GM12878 (cell line): ENCODE results near the gene AMELX. TPM values are rescaled to one million over a fixed set of nuclear protein-coding genes. Genes with fewer than 3 reads are reported as not detected.

Experiments
- ATAC-seq: fragments of 200-7000 bp; cut with Tn5 transposase; 3 replicates; pipeline ENCODE4 v1.9.1; 2020; ENCODE audit warnings: mild to moderate bottlenecking, moderate library complexity
- BruUV-seq: library from RNA; stranded (reverse); fragments of 400-500 nt; replicated peaks from 2 replicates; lab custom pipeline; 2021; lab: Mats Ljungman, UMichigan
- CTCF ChIA-PET: fragments of 300-600 bp; sonication (Branson Sonifier 250); formaldehyde crosslinking; extraction: SDS; loops from one replicate; lab custom pipeline; 2021; ENCODE audit warnings: inconsistent platforms; lab: Yijun Ruan, JAX
- POLR2A ChIA-PET: fragments of 350-600 bp; formaldehyde crosslinking; extraction: SDS; loops from one replicate; lab custom pipeline; 2021; ENCODE audit warnings: inconsistent platforms; lab: Charles Lee
- RAD21 ChIA-PET: fragments of 300-600 bp; sonication (Branson Sonifier 250); formaldehyde crosslinking; loops from one replicate; lab custom pipeline; 2023; ENCODE audit warnings: antibody characterized with exemption; ENCODE audit not compliant: unreplicated experiment; lab: Charles Lee
- SMC1A ChIA-PET: fragments of 300-600 bp; sonication (Branson Sonifier 250); formaldehyde crosslinking; loops from one replicate; lab custom pipeline; 2023; ENCODE audit not compliant: unreplicated experiment, uncharacterized antibody; lab: Charles Lee
- DNase-seq: peaks from one replicate; pipeline ENCODE4 v3.0.0-alpha.2; 2011; ENCODE audit warnings: low read depth, low spot score
- FAIRE-seq: peaks from 3 replicates; lab custom pipeline; 2011; peaks lifted over from hg19 to GRCh38; lab: Jason Lieb, UNC
- H2AFZ ChIP-seq: 2 replicates; pipeline ENCODE4 v1.6.0; 2011; ENCODE audit warnings: low read depth, low read length, control low read depth; ENCODE audit not compliant: control insufficient read depth
- H3K27ac ChIP-seq: 2 replicates; pipeline ENCODE4 v1.5.1; 2011; ENCODE audit warnings: control low read depth; ENCODE audit not compliant: control insufficient read depth, insufficient read depth
- H3K27me3 ChIP-seq, 2 experiments: replicated peaks in 1 of 2; 2 replicates each; pipeline versions ENCODE4 v1.6.0 to v1.6.1; 2011; ENCODE audit warnings: low read length in 1 of 2; ENCODE audit not compliant: control insufficient read depth in 2 of 2, insufficient read depth in 2 of 2
- H3K36me3 ChIP-seq, 2 experiments: 2 replicates each; pipeline ENCODE4 v1.5.1; 2011; ENCODE audit warnings: low read length in 1 of 2; ENCODE audit not compliant: control insufficient read depth in 2 of 2, insufficient read depth in 2 of 2
- H3K4me1 ChIP-seq: 2 replicates; pipeline ENCODE4 v1.6.1; 2011; ENCODE audit warnings: mild to moderate bottlenecking, low read length, moderate library complexity, mixed read lengths; ENCODE audit not compliant: control insufficient read depth, insufficient read depth
- H3K4me2 ChIP-seq: 2 replicates; pipeline ENCODE4 v1.6.0; 2011; ENCODE audit warnings: control low read depth; ENCODE audit not compliant: control insufficient read depth, insufficient read depth
- H3K4me3 ChIP-seq: fragments of 200-600 bp; sonication (generic); 2 replicates; pipeline ENCODE4 v1.5.1; 2016
- H3K79me2 ChIP-seq: 2 replicates; pipeline ENCODE4 v1.6.0; 2011; ENCODE audit warnings: low read length; ENCODE audit not compliant: control insufficient read depth, insufficient read depth
- H3K9ac ChIP-seq: 2 replicates; pipeline ENCODE4 v1.8.0; 2011; ENCODE audit warnings: low read length, control low read depth, mixed read lengths; ENCODE audit not compliant: control insufficient read depth, insufficient read depth
- H3K9me3 ChIP-seq: replicated peaks from 3 replicates; pipeline ENCODE4 v1.5.1; 2011; ENCODE audit warnings: mild to moderate bottlenecking, low read length; ENCODE audit not compliant: control insufficient read depth, insufficient read depth
- H4K20me1 ChIP-seq: 2 replicates; pipeline ENCODE4 v1.6.0; 2011; ENCODE audit not compliant: control insufficient read depth, insufficient read depth
- ATF7 ChIP-seq: fragments of 450-650 bp; IDR thresholded peaks from 2 replicates; pipeline ENCODE4 v1.6.1; 2016; ENCODE audit warnings: low read depth, mild to moderate bottlenecking
- BACH1 ChIP-seq: fragments of 450-650 bp; IDR thresholded peaks from 2 replicates; pipeline ENCODE4 v1.6.1; 2017; ENCODE audit warnings: mild to moderate bottlenecking, borderline replicate concordance
- BCLAF1 ChIP-seq: fragments of 450-650 bp; IDR thresholded peaks from 2 replicates; pipeline ENCODE4 v1.6.1; 2017; ENCODE audit warnings: antibody characterized with exemption, mild to moderate bottlenecking, moderate library complexity
- CHD2 ChIP-seq: IDR thresholded peaks from 2 replicates; pipeline ENCODE4 v1.6.1; 2011; ENCODE audit warnings: low read depth, low read length, improper control_type of control experiment, borderline replicate concordance
- EP300 ChIP-seq, 2 experiments: fragments of 150-350 bp in 1 of 2; IDR thresholded peaks; 2 replicates each; pipeline ENCODE4 v1.6.1; 2011 to 2012; ENCODE audit warnings: low read depth in 2 of 2, low read length in 2 of 2, borderline replicate concordance in 1 of 2, improper control_type of control experiment in 1 of 2, inconsistent platforms in 1 of 2; ENCODE audit not compliant: control insufficient read depth in 1 of 2
- ETV6 ChIP-seq, 2 experiments: fragments of 450-650 bp in 1 of 2; IDR thresholded peaks in 1 of 2; conservative IDR thresholded peaks in 1 of 2; 2 replicates each; pipeline ENCODE4 v1.6.1; 2014; ENCODE audit warnings: antibody characterized with exemption in 1 of 2, borderline replicate concordance in 1 of 2, low read depth in 1 of 2, mild to moderate bottlenecking in 1 of 2, moderate library complexity in 1 of 2
- IRF3 ChIP-seq: fragments of 450-650 bp; IDR thresholded peaks from 2 replicates; pipeline ENCODE4 v1.6.1; 2014; ENCODE audit warnings: mild to moderate bottlenecking
- JUND ChIP-seq: IDR thresholded peaks from 2 replicates; pipeline ENCODE4 v1.6.1; 2012; ENCODE audit warnings: low read depth, mild to moderate bottlenecking, low read length, improper control_type of control experiment, moderate library complexity
- KAT2A ChIP-seq: conservative IDR thresholded peaks from 2 replicates; pipeline ENCODE4 v1.6.1; 2011; ENCODE audit warnings: low read depth, low read length; ENCODE audit not compliant: control insufficient read depth
- MXI1 ChIP-seq: fragments of 150-350 bp; IDR thresholded peaks from 2 replicates; pipeline ENCODE4 v1.6.1; 2011; ENCODE audit warnings: low read depth, mild to moderate bottlenecking, inconsistent platforms, low read length, improper control_type of control experiment
- NBN ChIP-seq: fragments of 450-650 bp; IDR thresholded peaks from 2 replicates; pipeline ENCODE4 v1.6.1; 2016
- NFIC ChIP-seq: IDR thresholded peaks from 2 replicates; pipeline ENCODE4 v1.6.1; 2012; ENCODE audit warnings: low read depth, mild to moderate bottlenecking, inconsistent platforms, low read length, moderate library complexity
- RAD21 ChIP-seq: IDR thresholded peaks from 2 replicates; pipeline ENCODE4 v1.6.1; 2011; ENCODE audit warnings: mild to moderate bottlenecking, low read depth, low read length, moderate library complexity; ENCODE audit not compliant: insufficient read depth
- SIN3A ChIP-seq: IDR thresholded peaks from 2 replicates; pipeline ENCODE4 v1.6.1; 2012; ENCODE audit warnings: low read depth, low read length, improper control_type of control experiment
- SMAD1 ChIP-seq: fragments of 450-650 bp; IDR thresholded peaks from 2 replicates; pipeline ENCODE4 v1.6.1; 2018; ENCODE audit warnings: mild to moderate bottlenecking, low read depth; ENCODE audit not compliant: partially characterized antibody
- TCF7 ChIP-seq: IDR thresholded peaks from 2 replicates; pipeline ENCODE4 v1.6.1; 2014; ENCODE audit warnings: antibody characterized with exemption, borderline replicate concordance
- ZBTB11 ChIP-seq: fragments of 450-650 bp; formaldehyde crosslinking; IDR thresholded peaks from 2 replicates; pipeline ENCODE4 v1.5.0; 2022; ENCODE audit warnings: mild to moderate bottlenecking, missing genetic modification characterization
- ZNF217 ChIP-seq: fragments of 450-650 bp; IDR thresholded peaks from 2 replicates; pipeline ENCODE4 v1.6.1; 2017; ENCODE audit warnings: antibody characterized with exemption, mild to moderate bottlenecking
- WGBS: methylation state at CpG from one replicate; pipeline ENCODE4 v1.1.6; 2016; ENCODE audit warnings: low lambda C conversion rate; ENCODE audit not compliant: insufficient replicate concordance, insufficient coverage; ENCODE audit errors: missing lambda C conversion rate; 5-methylcytosine and 5-hydroxymethylcytosine counted together
- in situ Hi-C: fragments of 300-500 bp; cut with MboI; formaldehyde crosslinking; loops from 9 replicates; pipeline ENCODE4 v1.14.3; 2018; ENCODE audit warnings: mixed read lengths
- intact Hi-C: fragments of 100-400 bp; cut with micrococcal nuclease; formaldehyde crosslinking; loops from one replicate; pipeline ENCODE4 v1.14.2; 2022; ENCODE audit not compliant: unreplicated experiment
- polyA plus RNA-seq, 11 experiments: library from polyadenylated mRNA; depleted of rRNA in 4 of 11; unstranded in 6 of 11; stranded (reverse) in 5 of 11; fragments of >200 nt; fragmentation: Nextera tagmentation in 4 of 11; fragmentation: Illumina TruSeq in 1 of 11; extraction: Ambion mirVana in 4 of 11; extraction: Trizol in 1 of 11; gene quantifications; 1 replicate in 1 of 11; 2 replicates in 10 of 11; pipeline versions ENCODE4 v1.2.1 to v1.2.3, GENCODE V29; 2011 to 2016; ENCODE audit warnings: inconsistent platforms in 2 of 11, missing spikeins in 2 of 11, low read depth in 1 of 11
- total RNA-seq, 4 experiments: library from RNA; depleted of rRNA in 3 of 4; stranded (reverse); fragments of >200 nt in 3 of 4; fragmentation: Illumina TruSeq in 1 of 4; extraction: Trizol in 1 of 4; gene quantifications; 2 replicates each; pipeline versions ENCODE4 v1.2.1 to v1.2.3, GENCODE V29; 2013 to 2021

The AMELX gene
- total and polyA plus RNA-seq, 10 of the 15 experiments (the other 5 are each of a cell fraction or from before 2014, with no cell fraction given) = not detected

GRCh38 chrX:11334165-11334564 lies 41.0 kb downstream of the AMELX start:
- intact Hi-C loops = no loop called here
- in situ Hi-C loops = no loop called here
- no TSS peak for BruUV-seq
- no peak for DNase-seq
- Histone ChIP-seq H3K9me3 (no peaks in the 10 kb centered on the region), H2AFZ (no peak overlapping the region), H3K27ac (no peak overlapping the region), H4K20me1 (no peaks in the 10 kb centered on the region), H3K9ac (no peak overlapping the region), H3K27me3 (no peaks in the 10 kb centered on the region), H3K36me3 (no peaks in the 10 kb centered on the region), H3K4me2 (no peak overlapping the region), H3K4me3 (no peak overlapping the region), H3K79me2 (no peaks in the 10 kb centered on the region), H3K4me1 (no peaks in the 10 kb centered on the region)
- 3% methylated on average over 2 of the region's 2 CpGs for WGBS
- RAD21 ChIA-PET = no interaction called here
- TF ChIP-seq SIN3A (no peak), SMAD1 (no peak), ATF7 (no peak), ZNF217 (no peak), NBN (no peak), EP300 (IDR thresholded peaks at IDR 0.05; ENCODE audit: borderline replicate concordance in 1 of 2, control insufficient read depth in 1 of 2, low read depth in 2 of 2, low read length in 2 of 2) (no peak), BACH1 (no peak), RAD21 (no peak), ZBTB11 (CRISPR knock-in tag) (no peak), IRF3 (no peak), BCLAF1 (no peak), MXI1 (no peak), ETV6 (conservative IDR thresholded peaks at IDR 0.05 in 1 of 2, IDR thresholded peaks at IDR 0.05 in 1 of 2; ENCODE audit: borderline replicate concordance in 1 of 2, low read depth in 1 of 2) (no peak), CHD2 (no peak), TCF7 (no peak), NFIC (no peak), KAT2A (no peak), JUND (no peak)
- no peak for FAIRE-seq
- CTCF ChIA-PET = interaction anchor here (0.8 kb wide), 1 partner anchor 47 kb away, joined by 3 read pairs; no protein-coding TSS in a partner anchor
- ATAC-seq = no peak
- POLR2A ChIA-PET = no interaction called here
- SMC1A ChIA-PET = no interaction called here
